ENCODE data around the gene RBL2.
"Not testable (repeated sequence)": the region's sequence is repeated elsewhere in the genome, so short reads cannot be mapped to it uniquely, and the experiment has no call there.

RBL2 gene

GRCh38 chr16:53506254-53506653, 72.0 kb downstream of the RBL2 start:
- no peak for DNase-seq

GRCh38 chr16:53507464-53508179, 73.4 kb downstream of the RBL2 start:
- DNase-seq = no peak

- DNase-seq = peak; percentile 19
Measured at GRCh38 chr16:53509906-53510703, 75.8 kb downstream of the RBL2 start.

GRCh38 chr16:53510704-53511070, 76.4 kb downstream of the RBL2 start:
- DNase-seq = no peak

- DNase-seq = no peak
Measured at GRCh38 chr16:53511084-53511402, 76.8 kb downstream of the RBL2 start.

- no peak for DNase-seq
Measured at GRCh38 chr16:53511403-53512280, 77.4 kb downstream of the RBL2 start.

GRCh38 chr16:53512795-53513194, 78.5 kb downstream of the RBL2 start:
- DNase-seq = not testable (repeated sequence)

GRCh38 chr16:53515259-53515658, 81.0 kb downstream of the RBL2 start:
- DNase-seq = no peak

GRCh38 chr16:53515811-53516210, 81.5 kb downstream of the RBL2 start:
- no peak for DNase-seq

GRCh38 chr16:53517851-53518250, 83.6 kb downstream of the RBL2 start:
- DNase-seq = no peak

GRCh38 chr16:53518550-53519416, 84.5 kb downstream of the RBL2 start:
- peak; percentile 72 for DNase-seq

- no peak for DNase-seq
Measured at GRCh38 chr16:53519417-53520091, 85.3 kb downstream of the RBL2 start.

- no peak for DNase-seq
Measured at GRCh38 chr16:53523126-53523804, 89.0 kb downstream of the RBL2 start.

- DNase-seq = no peak
Measured at GRCh38 chr16:53523971-53524548, 89.8 kb downstream of the RBL2 start.

GRCh38 chr16:53528797-53529196, 94.5 kb downstream of the RBL2 start:
- DNase-seq = no peak

GRCh38 chr16:53529513-53529912, 95.2 kb downstream of the RBL2 start:
- no peak for DNase-seq

GRCh38 chr16:53530046-53530445, 95.8 kb downstream of the RBL2 start:
- no peak for DNase-seq

- no peak for DNase-seq
Measured at GRCh38 chr16:53530741-53531140, 96.5 kb downstream of the RBL2 start.

GRCh38 chr16:53534206-53534605, 99.9 kb downstream of the RBL2 start:
- no peak for DNase-seq

- no peak for DNase-seq
Measured at GRCh38 chr16:53537626-53538025, 103.4 kb downstream of the RBL2 start.

- not testable (repeated sequence) for DNase-seq
Measured at GRCh38 chr16:53539346-53539745, 105.1 kb downstream of the RBL2 start.
